Epithelial cell of esophagus (primary cell): Measurements from ENCODE around the gene RPA4.
"Not testable (repeated sequence)": the region's sequence is repeated elsewhere in the genome, so short reads cannot be mapped to it uniquely, and the experiment has no call there.

ENCODE experiments used
- DNase-seq: peaks from one replicate; pipeline ENCODE4 v3.0.0; 2010; ENCODE audit warnings: low read depth
- H3K4me3 ChIP-seq: 2 replicates; pipeline ENCODE4 v1.5.1; 2011; ENCODE audit warnings: mild to moderate bottlenecking, low read length, control low read depth
- TF ChIP-seq, protein P1 (sequence below): IDR thresholded peaks from 2 replicates; pipeline ENCODE4 v1.5.1; 2011; ENCODE audit warnings: low read depth, mild to moderate bottlenecking, low read length, control low read depth, inconsistent platforms; ENCODE audit not compliant: insufficient read depth; ENCODE audit errors: missing control alignments

The RPA4 gene, protein sequence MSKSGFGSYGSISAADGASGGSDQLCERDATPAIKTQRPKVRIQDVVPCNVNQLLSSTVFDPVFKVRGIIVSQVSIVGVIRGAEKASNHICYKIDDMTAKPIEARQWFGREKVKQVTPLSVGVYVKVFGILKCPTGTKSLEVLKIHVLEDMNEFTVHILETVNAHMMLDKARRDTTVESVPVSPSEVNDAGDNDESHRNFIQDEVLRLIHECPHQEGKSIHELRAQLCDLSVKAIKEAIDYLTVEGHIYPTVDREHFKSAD

DNA sequence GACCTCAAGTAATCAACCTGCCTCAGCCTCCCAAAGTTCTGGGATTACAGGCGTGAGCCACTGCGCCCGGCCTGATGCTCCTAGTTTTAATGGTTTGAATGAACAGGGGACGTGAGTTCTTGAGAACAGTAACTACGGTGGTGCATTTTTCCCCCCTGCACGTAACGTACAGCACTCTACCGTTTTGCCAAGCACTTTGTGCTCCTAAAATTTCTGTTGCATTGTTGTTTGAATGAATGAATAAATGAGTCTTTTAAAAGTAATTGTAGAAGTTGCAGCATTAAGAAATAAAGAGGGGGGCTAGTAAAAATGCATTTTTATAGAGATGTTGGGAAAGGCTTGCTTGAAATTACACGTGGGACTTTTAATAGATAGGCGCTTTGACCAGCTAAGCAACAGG, at the start of gene RPA4:
Gene RPA4, plus strand, starts transcription at position 301 of the 400 bp plus-strand sequence. CDS start 403 bp downstream, outside the sequence.
- TF ChIP-seq, protein P1, sequence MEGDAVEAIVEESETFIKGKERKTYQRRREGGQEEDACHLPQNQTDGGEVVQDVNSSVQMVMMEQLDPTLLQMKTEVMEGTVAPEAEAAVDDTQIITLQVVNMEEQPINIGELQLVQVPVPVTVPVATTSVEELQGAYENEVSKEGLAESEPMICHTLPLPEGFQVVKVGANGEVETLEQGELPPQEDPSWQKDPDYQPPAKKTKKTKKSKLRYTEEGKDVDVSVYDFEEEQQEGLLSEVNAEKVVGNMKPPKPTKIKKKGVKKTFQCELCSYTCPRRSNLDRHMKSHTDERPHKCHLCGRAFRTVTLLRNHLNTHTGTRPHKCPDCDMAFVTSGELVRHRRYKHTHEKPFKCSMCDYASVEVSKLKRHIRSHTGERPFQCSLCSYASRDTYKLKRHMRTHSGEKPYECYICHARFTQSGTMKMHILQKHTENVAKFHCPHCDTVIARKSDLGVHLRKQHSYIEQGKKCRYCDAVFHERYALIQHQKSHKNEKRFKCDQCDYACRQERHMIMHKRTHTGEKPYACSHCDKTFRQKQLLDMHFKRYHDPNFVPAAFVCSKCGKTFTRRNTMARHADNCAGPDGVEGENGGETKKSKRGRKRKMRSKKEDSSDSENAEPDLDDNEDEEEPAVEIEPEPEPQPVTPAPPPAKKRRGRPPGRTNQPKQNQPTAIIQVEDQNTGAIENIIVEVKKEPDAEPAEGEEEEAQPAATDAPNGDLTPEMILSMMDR: no peak
- H3K4me3 ChIP-seq: no peak within 1 kb of the TSS
- no peak for DNase-seq

DNA sequence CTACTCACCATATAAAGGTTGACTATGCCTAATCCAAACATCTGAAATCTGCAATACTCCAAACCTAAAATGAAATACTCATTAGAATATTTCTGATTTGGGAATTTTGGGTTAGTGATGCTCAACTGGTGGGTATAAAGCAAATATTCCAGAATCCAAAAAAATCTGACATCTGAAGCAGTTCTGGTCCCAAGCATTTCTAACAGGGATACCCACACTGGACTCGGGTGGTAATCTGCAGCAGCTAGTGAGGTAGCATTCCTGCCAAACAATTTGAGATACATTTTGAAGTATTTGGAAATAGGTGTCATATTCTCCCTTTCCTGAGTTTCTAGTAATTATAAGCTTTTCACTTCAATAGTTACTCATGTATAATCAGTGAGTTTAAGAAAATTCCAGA, 49.6 kb upstream of the RPA4 start:
- H3K4me3 ChIP-seq: no peak overlapping the region
- TF ChIP-seq, protein P1: no peak
- DNase-seq: no peak

- no peak overlapping the region for H3K4me3 ChIP-seq
- TF ChIP-seq, protein P1: no peak
These were observed 47.9 kb upstream of the RPA4 start for GRCh38 chrX:96835660-96836289.

DNA sequence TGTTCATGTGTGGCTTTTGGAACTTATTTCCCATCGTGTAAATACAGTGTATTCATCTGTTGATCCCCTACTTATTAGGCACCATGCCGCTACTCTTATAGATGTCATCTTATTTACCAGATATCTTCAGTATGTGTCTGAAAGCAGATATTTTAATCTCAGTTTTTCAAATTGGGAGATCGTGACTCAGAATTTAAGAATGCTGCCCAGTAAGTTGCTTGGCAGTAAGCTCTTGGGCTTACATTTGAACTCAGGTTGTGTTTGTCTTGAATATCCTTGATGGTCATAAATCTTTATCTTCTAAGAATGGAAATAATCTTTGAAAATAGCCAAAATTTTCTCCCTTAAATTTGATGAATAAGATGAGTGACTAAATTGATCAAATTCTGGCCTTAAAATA, 45.9 kb upstream of the RPA4 start:
- peak; percentile 57 for DNase-seq
- TF ChIP-seq, protein P1: no peak
- H3K4me3 ChIP-seq: no peak overlapping the region

More at GRCh38 chrX:96835660-96836289, 47.9 kb upstream of the RPA4 start:
- no peak for DNase-seq

- TF ChIP-seq, protein P1: no peak
- peak; percentile 11 for DNase-seq
- H3K4me3 ChIP-seq: no peak overlapping the region
These were observed 45.2 kb upstream of the RPA4 start for GRCh38 chrX:96838537-96838936.

DNA sequence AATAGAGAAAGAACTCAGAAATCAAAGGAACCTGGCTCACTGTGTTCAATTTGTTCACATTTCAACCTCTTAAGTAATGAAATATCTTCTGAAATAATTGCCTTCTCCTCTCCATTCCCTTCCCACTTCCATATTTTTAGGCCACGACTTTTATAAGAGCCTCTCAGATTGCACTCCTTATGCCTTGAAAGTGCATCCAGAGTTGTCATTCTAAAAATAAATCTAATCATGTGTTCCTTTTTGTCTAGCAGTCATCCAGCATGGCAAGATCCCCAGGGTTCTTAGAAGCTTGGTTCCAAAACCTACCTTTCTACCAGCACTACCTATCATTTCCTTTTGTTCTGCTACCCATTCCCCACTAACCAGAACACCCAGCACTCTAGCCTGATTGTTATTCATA, 42.4 kb upstream of the RPA4 start:
- no peak for DNase-seq
- TF ChIP-seq, protein P1: no peak
- H3K4me3 ChIP-seq: no peak overlapping the region

- DNase-seq: not testable (repeated sequence)
These were observed 41.8 kb upstream of the RPA4 start for GRCh38 chrX:96841866-96842265.

More at GRCh38 chrX:96841866-96842265, 41.8 kb upstream of the RPA4 start:
- not testable (repeated sequence) for H3K4me3 ChIP-seq
